PC-9 (cell line): ENCODE measurements around the gene POGK.

Experiments
- CTCF ChIP-seq: fragments of 200-600 bp; sonication (generic); conservative IDR thresholded peaks from 2 replicates; pipeline ENCODE4 v1.6.1; 2017; ENCODE audit warnings: mixed run types, antibody characterized with exemption, mild to moderate bottlenecking, moderate library complexity
- EZH2 ChIP-seq: fragments of 200-600 bp; sonication (generic); IDR thresholded peaks from 2 replicates; pipeline ENCODE4 v1.8.0; 2017; ENCODE audit warnings: antibody characterized with exemption, low read depth

GRCh38 chr1:166843769-166844596 is 4.7 kb downstream of the POGK start:
- no peak for TF ChIP-seq CTCF
- TF ChIP-seq EZH2, result no peak
